Esophagus muscularis mucosa (tissue), 3 donors: ENCODE results near the gene TMPRSS4.

Experiments used
- CTCF ChIP-seq, 3 experiments: fragments of 200-600 bp in 2 of 3; fragments of 450-650 bp in 1 of 3; sonication (generic) in 2 of 3; IDR thresholded peaks; one replicate each; pipeline ENCODE4 v1.5.1; 2017 to 2019; ENCODE audit warnings: antibody characterized with exemption in 3 of 3, mild to moderate bottlenecking in 2 of 3, moderate library complexity in 1 of 3
- POLR2A ChIP-seq: fragments of 450-650 bp; IDR thresholded peaks from one replicate; pipeline ENCODE4 v1.6.1; 2017; ENCODE audit warnings: antibody characterized with exemption, moderate library complexity, mild to moderate bottlenecking, low read depth
- POLR2AphosphoS5 ChIP-seq, 2 donors: sonication (generic); formaldehyde crosslinking; IDR thresholded peaks; one replicate each; pipeline ENCODE4 v1.6.1; 2017; ENCODE audit warnings: antibody characterized with exemption in 2 of 2

GRCh38 chr11:118082880-118083552, 6.1 kb downstream of the TMPRSS4 start:
- TF ChIP-seq CTCF (IDR thresholded peaks at IDR 0.05) (no peak), POLR2A (no peak), POLR2AphosphoS5 (IDR thresholded peaks at IDR 0.05) (no peak)
